Measurements from ENCODE around the gene MICU2.
A peak's percentile ranks its signal among the peaks of the same experiment; 100 is the strongest.
"Not testable (repeated sequence)": the region's sequence is repeated elsewhere in the genome, so short reads cannot be mapped to it uniquely, and the experiment has no call there.

The MICU2 gene

DNA sequence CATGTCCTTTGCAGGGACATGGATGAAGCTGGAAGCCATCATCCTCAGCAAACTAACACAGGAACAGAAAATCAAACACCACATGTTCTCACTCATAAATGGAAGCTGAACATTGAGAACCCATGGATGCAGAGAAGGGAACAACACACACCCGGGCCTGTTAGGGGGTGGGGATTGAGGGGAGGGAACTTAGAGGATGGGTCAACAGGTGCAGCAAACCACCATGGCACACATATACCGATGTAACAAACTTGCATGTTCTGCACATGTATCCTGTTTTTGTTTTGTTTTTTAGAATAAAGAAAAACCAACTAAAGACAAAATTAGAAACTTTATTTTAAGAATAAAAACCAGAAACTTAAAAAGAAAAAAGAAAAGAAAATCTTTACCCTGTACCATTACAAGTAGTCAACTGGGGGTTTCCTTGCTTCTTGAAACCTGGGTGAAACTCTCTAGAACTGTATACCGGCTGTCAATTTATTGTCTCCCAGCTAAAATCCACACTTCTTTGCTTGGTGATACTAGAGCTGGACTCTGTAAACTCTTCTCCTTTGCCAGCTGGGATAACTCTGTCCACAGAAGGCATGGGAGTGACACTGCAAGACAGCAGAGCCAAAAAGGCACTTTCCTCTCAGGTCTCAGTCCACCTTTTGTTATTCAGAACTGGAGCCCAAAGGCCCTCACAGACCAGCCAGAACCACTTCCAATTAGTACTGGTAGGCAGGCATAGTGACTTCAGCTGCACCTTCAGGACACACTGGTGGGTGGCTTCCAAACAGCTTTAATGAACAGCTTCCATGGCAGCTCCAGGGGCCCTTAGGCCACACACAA, 9.0 kb downstream of the MICU2 start:
- no peak for DNase-seq

DNA sequence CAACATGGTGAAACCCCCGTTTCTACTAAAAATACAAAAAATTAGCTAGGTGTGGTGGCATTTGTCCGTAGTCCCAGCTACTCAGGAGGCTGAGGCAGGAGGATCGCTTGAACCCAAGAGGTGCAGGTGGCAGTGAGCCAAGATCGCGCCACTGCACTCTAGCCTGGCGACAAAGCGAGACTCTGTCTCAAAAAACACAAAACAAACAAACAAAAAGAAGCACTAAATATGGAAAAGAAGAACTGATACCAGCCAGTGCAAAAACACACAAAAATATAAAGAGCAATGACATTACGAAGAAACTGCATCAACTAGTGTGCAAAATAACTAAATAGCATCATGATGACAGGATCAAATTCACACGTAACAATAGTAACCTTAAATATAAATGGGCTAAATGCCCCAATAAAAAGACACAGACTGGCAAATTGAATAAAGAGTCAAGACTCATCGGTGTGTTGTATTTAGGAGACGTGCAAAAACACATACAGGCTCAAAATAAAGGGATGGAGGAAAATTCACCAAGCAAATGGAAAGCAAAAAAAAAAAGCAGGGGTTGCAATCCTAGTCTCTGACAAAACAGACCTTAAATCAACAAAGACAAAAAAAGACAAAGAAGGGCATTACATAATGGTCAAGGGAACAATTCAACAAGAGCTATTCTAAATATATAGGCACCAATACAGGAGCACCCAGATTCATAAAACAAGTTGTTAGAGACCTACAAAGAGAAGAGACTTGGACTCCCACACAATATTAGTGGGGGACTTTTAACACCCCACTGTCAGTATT, 13.1 kb downstream of the MICU2 start:
- DNase-seq = not testable (repeated sequence)

DNA sequence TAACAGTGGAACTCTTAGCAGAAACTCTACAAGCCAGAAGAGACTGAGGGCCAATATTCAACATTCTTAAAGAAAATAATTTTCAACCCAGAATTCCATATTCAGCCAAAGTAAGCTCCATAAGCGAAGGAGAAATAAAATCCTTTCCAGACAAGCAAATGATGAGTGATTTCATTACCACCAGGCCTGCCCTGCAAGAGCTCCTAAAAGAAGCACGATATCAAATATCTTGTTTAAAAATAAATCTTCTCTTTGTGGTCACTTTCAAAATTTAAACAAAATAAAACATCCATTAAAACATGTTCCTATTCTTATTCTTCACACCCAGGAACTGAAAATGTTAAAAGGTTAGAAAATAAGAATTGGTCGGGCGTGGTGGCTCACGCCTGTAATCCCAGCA, 13.7 kb downstream of the MICU2 start:
- no peak for DNase-seq

DNA sequence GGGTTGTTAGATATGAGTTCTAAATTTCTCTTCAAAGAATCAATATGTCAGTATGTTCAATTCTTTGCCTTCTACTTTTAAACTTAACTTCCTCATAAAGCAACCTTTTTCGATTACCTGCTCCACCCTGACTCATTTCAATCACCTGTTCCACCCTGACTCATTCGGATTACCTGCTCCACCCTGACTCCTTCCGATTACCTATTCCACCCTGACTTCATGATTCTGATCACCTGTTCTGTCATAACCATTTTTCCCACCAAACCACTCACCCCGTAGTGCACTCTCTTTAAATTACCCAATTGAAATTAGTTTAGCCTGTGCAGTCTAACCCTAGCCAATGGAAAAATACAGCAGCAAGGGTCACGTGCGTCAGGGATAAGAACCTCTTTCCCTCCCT, 14.5 kb downstream of the MICU2 start:
- DNase-seq = not testable (repeated sequence)

DNA sequence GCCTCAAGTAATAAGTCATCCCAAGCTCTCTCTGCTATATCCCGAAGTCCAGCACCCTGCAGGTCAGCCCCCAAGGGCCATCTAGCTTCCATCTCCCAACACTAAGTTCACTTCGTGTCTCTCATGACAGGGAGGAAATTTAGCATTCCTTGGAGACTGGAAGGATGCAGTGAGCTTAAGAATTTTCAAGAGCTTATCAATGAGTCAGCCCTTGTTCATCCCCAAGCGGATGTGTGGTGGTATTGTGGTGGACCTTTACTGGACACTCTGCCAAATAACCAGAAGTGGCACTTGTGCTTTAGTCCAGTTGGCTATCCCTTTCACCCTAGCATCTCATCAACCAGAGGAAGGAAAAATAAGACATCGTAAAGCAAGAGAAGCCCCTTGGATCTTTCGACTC, 15.6 kb downstream of the MICU2 start:
- DNase-seq = not testable (repeated sequence)

DNA sequence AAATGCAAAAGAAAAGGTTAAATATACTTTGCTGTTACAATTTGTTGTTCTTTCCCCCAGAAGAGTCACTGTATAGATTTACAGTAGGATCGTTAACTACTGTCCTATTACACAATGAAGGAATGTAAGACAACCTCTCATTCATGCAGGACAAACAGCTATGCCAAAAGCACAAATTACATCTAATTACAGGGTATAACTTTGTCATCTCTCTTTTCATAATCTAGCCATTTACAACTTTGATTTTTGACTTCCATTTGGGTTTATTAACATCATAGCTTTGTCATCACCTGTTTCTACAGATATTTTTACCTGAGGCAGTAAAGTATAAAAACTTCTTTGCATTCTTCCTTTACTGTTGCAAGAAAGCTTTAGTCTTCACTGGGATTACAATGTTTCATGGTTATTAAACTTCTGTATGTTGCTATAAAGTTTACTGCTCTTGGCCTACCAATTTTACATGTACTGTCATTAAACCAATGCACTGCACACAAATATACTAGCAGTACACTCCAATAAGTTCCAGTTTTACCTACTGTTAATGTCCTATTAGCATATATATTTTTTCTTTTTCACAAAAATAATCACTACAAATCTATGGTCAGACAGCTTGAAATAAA, 18.9 kb downstream of the MICU2 start:
- no peak for DNase-seq

DNA sequence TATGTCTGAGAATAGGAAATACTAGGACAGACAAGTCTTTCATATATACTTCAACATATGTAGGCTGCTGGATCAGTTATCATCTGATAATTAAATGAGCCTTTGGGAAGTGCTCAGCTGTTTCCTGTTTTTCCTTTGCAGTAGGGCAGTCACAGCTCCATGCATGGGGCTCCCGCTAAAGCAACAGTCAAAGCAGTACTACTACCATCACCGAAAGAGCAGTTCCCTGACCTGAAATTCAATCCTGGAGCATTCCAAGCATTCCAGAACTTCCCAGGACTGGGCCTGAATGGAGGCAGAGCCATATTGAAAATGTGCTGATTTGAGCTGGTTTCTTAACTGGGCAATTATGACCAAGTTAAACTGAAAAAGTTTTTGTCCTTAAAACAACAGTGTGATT, 20.5 kb downstream of the MICU2 start:
- DNase-seq = no peak

DNA sequence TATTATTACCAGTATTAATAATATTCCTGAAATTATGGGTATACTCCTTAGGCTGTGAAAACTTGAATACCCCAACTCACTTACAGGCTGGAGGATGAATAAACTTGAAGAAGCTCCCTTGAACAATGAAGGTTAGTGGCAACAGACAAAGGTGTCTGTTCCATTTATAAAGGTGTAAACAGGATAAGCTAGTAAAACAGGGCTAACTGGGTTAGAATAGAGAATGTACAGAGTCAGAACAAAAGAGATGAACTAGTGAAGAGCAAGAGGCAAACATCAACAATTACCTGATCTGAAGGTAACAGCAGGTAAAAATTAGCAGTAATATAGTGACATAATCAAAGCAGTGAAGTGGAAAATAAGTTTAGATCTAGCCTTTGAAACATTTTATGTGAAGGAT, 23.2 kb downstream of the MICU2 start:
- no peak for DNase-seq

DNA sequence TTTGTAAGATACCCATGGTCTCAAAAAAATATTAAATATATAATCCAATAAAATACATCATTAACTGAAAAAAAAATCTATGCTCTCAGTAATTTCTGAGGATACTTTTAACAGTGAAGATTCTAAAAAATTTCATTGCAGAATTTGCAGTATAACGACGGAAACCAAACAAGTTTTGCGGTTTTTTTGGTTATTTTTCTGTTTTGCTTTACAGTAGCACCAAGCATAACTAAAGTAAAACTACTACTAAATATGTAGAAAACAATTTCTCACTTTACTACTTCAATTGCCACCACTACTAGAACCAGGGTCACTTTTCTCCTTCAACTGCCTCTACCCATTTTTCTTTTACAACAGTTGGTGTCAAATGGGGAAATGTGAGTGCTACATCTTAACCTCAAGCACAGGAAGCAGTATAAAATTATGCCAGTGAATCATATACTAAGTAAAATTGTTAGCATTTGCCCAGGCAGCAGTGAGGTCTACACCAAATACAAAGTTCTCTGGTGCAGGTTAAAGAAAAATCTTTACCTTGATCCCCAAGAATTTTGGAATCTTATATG, 24.1 kb downstream of the MICU2 start:
- no peak for DNase-seq

DNA sequence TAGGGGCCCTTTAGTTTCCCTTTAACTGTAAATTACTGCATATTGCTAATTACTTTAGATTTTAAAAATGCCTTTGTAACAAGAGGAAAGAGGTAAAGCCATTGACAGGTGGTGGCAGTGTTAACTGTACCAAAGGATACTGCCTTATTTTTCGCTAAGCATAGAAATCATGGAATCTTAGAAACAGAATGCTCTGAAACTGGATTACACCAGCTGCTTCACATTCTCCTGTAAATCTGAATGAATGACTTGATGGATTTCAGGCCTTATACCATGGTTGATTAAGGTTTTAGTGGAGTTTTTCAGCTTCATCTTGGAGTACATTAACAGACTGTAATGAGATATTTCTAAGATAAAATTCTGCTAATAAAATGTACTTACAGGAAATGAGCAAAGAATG, 25.2 kb downstream of the MICU2 start:
- DNase-seq = no peak

DNA sequence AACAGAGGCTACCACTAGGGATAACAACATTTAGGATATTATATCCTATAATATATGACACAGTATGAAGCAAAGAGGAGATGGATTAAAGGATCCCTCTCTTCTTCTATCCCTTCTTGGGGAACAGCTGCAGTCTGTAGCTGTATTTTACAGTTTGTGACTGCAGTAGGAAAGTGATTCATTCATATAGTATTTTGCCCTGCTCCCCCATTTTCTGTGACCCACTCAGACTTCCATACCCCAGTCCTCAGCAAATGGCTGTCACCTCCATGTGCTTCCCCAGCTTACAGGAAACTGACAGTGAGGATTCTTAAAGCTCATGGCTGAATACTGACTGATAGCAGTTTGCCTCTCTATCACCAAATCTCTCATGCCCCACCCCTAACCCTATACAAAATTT, 27.5 kb downstream of the MICU2 start:
- DNase-seq = peak; percentile 78

DNA sequence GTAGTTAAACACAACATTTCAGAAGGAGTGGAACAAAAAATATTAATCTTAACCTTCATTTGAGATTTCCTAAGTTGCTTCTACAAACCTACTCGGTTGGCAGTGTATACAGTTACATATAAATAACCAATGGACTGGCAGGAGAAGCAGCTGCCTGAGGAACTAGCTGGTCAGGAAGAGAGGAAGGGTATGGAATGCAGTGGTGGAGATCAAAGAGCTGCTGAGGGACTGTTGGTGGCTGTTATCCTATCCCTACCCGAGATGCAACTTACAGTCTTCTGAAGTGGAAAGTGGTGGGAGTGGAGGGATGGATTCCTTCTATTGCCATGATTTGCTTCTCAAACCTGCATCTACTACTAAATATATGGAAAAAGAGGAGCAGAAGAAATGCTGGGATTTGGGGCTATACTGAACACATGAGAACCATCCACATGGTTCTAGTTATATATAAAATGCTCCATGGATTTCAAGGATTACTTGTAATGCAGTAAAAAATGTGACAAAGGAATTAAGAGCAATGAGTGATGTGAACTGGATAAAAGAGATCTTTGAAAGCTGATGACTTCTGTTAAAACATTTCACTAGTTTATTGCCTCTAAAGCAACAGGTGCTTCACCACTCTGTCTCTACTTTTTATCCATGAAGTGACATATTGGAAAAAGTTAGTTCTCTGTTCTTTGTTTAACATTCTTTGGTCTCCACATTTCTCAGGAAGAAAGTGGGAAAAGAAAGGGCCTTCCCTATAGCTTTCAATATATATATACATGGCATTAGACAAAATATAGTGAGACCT, 29.9 kb downstream of the MICU2 start:
- no peak for DNase-seq

DNA sequence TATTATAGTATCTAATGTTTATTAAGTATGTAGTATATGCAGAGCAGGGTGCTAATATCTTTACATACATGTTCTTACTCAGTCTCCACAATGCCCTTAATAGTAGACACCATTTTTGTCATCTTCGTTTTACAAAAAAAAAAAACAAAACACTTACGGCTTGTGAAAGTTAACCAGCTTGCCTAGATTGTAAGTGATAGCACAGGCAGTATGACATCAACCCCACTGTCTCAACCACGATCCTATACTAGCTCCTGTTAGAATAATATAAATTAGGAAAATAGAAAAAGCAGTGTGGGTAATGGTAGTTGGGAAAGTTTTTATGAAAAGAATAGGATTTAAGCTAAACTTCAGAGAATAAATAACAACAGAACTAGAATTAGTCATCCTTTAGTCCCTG, 34.3 kb downstream of the MICU2 start:
- no peak for DNase-seq

DNA sequence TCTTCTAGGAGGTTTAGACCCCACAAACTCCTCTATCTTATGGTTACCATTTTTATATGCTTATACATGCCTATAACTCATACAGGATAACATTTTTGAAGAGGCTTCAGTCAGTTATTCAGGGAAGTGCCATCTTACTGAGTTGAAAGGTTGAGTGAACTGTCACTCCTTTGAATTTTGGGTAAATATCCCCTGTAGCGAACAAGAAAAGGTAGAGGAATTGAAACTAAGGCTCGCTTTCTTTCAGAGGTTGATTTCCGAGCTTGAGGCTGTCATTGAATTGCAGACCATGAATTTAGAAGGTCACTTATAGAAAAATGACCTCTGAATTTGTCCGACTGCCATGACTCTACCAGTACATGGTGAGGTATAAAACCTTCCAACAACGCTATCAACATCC, 35.1 kb downstream of the MICU2 start:
- no peak for DNase-seq

DNA sequence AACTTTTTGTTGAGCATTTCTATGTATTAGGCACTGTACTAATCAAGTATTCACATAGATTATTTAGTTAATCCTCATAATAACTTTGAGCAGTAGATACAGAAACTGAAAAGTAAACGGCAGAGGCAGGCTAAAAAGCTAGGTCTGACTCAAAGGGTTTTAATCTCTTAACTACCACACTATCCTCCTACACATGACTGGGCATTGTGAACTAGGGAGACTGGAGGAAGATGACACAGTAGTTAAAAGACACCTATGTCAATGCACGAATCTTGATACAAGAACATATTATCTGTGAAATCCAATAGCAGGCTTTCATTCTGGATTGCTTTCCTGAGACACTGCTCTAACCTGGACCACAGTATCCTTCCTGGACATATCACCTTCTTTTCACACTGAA, 36.3 kb downstream of the MICU2 start:
- peak; percentile 71 for DNase-seq

DNA sequence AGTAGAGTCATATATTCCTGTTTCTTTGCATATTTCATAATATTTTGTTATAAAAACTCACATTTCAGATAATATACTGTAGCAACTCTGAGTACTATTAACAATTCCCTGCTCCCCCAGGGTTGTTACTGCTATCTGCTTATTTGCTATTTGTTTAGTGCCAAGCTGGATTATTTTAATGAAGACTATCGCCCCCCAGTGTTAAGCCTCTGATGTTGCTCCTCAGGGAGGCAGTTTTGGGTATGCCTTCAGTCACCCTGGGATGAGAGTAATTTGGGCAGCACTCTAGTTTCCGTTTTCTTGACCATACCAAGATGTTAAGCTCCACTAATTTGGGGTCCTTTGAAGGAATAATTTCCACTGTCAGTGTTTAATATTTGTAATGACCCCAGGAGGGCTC, 46.0 kb downstream of the MICU2 start:
- DNase-seq = peak; percentile 88

DNA sequence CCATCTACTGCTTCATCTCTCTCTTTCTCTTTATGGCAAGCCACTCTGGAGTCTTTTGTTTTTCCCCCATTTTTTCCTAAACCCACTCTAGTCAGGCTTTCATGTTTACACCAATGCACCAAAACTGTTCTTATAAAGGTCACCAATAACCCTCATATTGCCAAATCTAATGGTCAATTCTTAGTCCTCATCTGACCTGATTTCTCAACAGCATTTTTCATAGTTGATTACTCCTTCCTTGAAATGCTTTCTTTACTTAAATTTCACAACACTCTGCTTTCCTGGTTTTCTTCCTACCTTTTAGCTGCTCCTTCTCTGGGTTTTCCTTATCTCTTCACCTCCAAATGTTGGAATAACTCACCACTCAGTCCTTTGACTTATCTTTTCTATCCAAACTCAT, 47.9 kb downstream of the MICU2 start:
- DNase-seq = no peak

DNA sequence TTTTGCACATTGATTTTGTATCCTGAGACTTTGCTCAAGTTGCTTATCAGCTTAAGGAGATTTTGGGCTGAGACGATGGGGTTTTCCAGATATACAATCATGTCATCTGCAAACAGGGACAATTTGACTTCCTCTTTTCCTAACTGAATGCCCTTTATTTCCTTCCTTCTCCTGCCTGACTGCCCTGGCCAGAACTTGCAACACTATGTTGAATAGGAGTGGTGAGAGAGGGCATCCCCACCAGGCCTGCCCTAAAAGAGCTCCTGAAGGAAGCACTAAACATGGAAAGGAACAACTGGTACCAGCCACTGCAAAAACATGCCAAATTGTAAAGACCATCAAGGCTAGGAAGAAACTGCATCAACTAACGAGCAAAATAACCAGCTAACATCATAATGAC, 50.7 kb downstream of the MICU2 start:
- not testable (repeated sequence) for DNase-seq

DNA sequence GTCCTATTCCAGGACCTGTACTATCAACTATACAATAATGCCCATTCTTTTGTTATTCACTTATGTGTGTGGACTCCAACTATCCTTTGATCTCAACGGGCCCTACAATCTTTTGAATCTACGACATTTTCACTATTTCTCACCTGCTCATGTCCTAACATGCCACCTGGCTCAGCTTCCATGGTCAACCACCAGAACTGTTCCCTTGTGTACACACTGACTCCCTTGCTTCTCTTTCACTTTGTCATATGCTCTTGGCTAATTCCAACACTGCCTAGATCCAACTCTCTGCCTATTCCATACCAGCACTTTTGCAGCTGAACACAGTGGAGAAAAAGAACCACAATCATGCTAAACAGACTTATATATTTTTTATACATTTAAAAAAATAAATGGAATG, 53.1 kb downstream of the MICU2 start:
- DNase-seq = no peak

DNA sequence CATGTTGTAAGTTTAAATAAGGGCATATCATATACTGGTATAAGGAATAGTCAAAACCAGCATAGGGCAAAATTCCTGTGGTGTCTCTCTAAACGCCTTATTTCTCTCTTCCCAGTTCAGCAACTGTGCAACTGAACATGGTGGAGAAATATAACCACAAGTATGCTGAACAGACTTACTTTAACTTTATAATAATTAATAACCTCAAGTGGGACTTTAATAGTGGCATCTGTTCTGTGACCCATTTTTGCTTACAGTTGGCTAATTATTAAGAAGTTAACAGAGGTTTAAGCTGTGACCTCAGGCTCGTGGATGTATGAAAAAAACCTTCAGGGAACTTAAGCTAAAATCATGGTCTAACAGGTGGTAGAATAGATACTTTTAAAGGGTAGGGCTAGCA, 54.3 kb downstream of the MICU2 start:
- DNase-seq = no peak

DNA sequence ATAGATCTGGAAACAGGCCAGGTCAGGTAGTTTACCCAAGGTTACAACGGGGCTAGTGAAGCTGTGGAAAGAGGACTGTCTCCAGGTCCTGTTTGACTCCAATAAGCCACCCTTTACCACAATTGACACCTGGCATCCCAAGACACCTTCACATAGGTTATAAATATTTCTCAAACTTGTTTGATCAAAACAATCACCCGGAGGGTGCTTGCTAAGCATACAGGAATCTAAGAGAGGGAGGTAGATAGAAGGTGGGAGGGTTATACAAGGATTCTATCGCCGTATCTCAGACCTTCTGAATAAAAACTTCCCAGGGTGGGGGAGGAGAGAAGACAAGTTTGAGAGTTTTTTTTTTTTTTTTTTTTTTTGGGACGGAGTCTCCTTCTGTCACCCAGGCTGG, 55.4 kb downstream of the MICU2 start:
- DNase-seq = no peak

DNA sequence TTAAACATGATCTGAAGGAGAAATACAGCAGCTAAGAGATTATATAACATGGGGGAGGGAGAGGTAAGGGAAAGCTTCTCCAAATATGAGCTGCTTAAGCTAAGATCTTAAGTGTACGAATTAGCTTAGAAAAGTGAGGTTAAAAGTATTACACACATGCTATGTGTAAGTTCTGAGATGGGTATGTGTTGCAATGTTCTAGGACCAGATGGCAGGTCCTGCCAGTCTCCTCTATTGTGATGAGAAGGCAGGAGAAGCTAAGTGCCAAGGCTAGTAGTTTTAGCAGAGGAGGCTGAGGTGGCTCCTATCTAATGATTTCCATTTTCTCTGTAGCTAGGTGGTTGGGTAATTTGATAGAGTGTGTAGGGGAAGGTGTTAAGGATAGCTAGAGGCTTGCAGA, 57.6 kb downstream of the MICU2 start:
- peak; percentile 42 for DNase-seq

DNA sequence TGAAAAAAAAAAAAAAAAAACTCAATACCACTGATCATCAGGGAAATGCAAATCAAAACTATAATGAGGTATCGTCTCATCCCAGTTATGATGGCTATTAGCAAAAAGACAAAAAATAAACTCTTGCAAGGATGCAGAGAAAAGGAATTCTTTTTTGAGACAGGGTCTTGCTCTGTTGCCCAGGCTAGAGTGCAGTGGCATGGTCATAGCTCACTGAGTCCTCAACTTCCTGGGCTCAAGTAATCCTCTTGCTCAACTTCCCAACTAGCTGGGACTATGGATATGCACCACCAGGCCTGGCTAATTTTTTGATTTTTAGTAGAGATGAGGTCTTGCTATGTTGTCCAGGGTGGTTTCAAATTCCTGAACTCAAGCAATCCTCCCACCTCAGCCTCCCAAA, 59.5 kb downstream of the MICU2 start:
- DNase-seq = no peak

All from hematopoietic multipotent progenitor cell treated with erythropoietin and hydrocortisone succinate and interleukin-3 and kit ligand, for 6 days (in vitro differentiated cells).